DMS53 treated with DMSO at 0.1 percent for 48 hours (cell line): ENCODE data around the gene CST7.
A peak's percentile ranks its signal among the peaks of the same experiment; 100 is the strongest.

Experiments used
- DNase-seq: peaks from one replicate; lab custom pipeline; 2025; ENCODE audit not compliant: unreplicated experiment; lab: John Stamatoyannopoulos, UW

CST7 gene

GRCh38 chr20:24950128-24950835 is 1.2 kb downstream of the CST7 start:
- DNase-seq: no peak

DNA sequence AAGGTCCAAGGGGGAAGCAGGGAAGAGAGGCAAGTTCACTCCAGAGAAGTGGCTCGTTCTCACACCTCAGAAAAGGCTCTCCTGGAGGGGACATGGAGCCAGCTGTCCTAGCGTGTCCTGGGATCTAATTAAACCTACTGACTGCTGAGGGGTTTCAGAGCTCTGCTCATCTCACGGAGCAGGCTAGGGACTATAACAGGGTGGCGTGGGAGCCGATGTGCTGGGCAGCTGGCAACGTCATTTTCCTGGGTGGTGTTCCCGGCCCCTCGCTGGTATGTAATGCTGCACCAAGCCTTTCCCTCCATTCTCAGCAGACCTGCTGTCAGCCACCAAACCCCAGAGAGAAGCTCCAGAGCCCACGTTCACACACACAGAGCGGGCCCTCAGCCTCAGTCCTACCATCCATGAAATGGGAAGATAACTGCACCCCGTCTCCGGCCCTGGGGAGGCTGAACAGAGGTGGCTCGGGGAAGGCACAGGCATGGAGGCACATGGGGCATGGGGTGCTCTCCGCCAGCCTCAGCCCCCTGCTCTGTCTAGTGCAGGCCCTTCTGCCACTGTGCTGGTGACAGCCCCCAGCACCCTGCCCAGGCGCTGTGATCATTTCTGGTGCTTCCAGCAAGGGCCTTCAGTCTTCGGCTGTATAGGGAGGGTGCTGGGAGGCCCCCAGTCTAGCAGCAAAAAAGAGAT is 1.9 kb downstream of the CST7 start:
- DNase-seq: no peak

DNA sequence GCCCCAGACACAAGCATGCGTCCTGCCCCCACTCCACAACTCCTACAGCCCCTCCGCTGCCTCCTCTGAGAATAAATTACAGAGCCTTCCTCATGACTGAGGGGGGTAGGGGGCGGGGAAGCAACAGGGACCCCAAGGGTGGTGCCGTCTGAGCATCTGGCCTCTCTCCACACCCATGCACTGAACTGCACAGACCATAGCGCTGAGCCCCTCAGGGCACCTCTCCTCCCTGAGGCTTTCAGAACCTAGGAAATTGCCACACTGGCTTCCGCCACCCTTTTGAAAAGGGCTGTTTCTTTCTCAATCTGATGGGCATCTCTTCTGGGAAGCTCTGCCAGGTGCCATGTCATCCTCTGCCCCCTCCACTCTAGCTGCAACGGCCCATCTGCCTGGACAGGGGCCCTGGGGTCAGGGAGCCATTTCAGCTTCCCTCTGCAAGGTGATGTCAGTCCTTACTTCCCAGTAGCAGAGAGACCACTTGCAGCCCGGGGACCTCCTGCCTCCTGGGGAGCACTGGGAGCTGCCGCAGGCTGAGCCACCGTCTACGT is 2.5 kb downstream of the CST7 start:
- DNase-seq: no peak

DNA sequence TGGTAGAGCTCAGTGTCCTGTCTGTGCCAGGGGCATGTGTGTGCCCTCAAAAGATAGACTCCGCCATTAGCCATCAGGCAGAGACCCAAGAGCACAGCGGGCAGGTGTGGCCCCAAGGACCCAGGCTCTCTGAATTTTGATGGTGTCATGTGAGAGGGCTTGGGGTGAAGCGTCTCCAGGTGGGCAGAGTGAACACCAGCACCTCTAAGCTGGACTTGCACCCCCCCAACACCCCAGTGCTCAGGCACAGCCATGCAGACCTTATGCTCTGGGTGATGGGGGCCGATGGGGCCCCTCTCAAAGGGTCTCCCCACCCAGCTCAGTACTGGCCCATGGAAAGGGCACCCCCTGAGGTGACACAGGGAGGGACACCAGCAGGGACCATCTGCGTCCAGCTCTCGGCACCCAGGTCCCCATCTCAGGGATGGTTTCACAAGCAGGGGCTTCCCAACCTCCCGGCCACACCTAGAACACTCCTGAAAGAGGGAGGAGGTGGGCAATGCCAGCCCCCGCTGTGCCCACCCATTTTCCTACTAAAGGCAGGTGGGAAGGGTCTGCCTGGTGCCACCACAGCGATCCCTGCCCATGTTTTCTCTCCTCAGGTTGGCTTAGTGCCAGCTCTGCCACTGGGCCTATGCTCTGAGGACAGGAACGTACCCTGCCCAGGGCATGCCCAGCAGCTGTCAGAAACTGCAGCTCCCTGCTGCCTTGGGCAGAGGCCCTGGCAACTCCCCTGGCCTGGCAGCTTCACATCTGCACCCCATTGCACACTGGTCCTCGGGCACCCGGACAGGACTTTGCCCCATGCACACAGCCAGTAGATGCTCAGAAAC is 3.5 kb downstream of the CST7 start:
- no peak for DNase-seq

- DNase-seq: no peak
These were observed 4.1 kb downstream of the CST7 start for GRCh38 chr20:24953209-24953575.

- no peak for DNase-seq
These were observed 4.6 kb downstream of the CST7 start for GRCh38 chr20:24953621-24954133.

GRCh38 chr20:24954151-24954550 is 5.1 kb downstream of the CST7 start:
- no peak for DNase-seq

DNA sequence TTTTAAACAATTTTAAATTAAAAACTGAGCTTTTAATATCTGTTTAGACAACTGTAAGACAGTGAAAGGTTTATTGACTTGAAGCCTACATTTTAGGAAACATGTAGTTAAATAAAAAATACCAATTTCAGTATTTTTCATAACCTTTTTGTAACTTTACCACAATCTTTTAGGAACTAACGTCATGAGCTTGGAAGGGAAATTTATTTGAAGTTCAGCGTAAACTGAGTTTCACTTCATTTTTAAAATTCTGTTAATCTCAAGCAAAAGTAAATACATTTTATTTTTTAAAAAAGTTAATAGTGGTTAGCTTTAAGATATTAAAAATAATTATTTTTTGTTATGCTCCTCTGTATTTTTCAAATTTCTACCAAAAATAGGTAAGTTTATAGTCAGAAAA is 5.5 kb downstream of the CST7 start:
- no peak for DNase-seq

DNA sequence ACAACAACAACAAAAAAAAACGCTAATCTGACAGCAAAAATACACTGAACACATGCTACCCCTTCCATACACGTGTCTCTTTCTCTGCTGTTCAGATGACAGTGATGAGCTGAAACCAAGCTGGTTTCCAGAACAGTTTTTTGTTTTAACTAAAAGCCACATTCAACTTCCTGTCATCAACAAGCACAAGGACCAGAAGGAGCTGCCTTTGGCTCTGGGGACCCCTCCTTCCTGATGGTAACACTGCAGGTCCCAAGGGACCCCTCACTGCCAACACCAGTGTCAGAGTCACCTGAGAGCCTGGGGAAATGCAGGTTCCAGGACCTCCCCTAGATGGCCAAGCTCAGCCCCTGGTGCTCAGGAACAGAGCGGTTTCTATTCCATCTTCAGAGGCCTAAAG is 6.0 kb downstream of the CST7 start:
- no peak for DNase-seq

- DNase-seq: no peak
These were observed 7.2 kb downstream of the CST7 start for GRCh38 chr20:24956001-24956841.

GRCh38 chr20:24957326-24958016 is 8.4 kb downstream of the CST7 start:
- no peak for DNase-seq

- DNase-seq: no peak
These were observed 9.7 kb downstream of the CST7 start for GRCh38 chr20:24958506-24959385.

GRCh38 chr20:24959591-24960301 is 10.7 kb downstream of the CST7 start:
- DNase-seq: no peak

- no peak for DNase-seq
These were observed 11.3 kb downstream of the CST7 start for GRCh38 chr20:24960302-24960801.

DNA sequence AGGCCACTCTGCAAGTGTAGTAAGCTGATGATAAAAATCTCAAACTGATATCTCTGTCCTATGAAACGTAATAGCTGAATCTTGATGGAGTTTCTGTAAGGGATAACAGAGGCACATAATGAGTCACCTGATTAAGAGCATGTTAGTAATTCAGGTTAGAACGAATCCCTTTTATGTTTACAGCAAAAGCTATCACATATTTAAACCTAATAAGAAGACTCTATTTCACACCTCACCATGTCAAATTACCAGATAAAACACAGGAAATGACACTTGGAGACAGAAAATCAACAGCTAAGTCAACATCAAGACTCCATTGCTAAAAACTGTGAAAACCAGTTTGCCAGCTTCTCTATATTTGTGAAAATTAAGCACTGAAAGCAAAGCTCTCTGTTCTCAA is 11.8 kb downstream of the CST7 start:
- peak; percentile 74 for DNase-seq

- DNase-seq: no peak
These were observed 12.5 kb downstream of the CST7 start for GRCh38 chr20:24961384-24962181.

DNA sequence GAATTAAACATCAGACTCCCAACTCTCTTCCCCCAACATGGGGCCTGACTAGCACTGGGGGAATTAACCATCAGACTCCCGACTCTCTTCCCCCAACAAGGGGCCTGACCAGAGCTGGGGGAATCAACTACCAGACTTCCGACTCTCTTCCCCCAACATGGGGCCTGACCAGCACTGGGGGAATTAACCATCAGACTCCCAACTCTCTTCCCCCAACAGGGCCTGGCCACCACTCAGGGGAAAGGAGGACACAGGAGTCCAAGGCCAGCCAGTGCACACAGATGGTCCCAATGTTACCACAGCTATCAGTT is 13.1 kb downstream of the CST7 start:
- no peak for DNase-seq

DNA sequence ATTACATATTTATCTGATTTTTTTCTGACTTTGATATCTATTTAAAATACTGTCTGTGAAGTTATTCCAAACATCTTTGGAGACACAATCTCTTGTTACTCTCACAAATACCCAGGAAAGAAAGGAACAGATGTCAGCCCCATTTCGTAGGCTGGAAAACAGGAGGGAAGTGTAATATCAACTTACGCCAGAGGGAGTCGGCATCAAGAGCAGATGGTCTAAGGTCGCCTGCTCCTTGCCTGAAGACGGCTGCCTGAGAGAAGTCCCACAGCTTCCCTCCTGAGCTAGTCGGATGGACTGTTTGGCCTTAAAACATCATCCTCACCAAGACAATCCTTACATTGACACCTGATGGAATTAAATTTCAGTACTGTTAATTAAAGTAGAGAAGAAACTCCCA is 13.4 kb downstream of the CST7 start:
- no peak for DNase-seq
